Measurements from ENCODE around the gene RAB28. TPM values are rescaled to one million over a fixed set of nuclear protein-coding genes. Genes with fewer than 3 reads are reported as not detected.

RAB28 gene
- total and polyA plus RNA-seq, 2 of the 8 experiments (the other 6 are each of a cell fraction or from before 2014, with no cell fraction given), result 16.0 to 18.7 TPM

DNA sequence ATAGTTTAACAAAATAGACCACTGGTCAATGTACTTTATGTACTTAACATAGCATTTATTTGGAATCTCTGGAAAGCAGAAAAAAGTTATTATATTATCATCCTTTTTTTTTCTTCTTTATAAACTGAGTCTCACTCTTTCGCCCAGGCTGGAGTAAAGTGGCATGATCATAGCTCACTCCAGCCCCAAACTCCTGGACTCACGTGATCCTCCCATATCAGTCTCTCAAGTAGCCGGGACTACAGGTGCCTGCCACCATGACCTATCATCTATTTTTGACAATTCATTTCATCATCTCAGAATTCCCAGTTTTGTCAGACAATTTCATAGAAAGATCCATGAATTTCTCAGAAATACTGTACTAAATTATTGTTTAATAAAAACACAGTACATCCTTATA, 12.7 kb downstream of the RAB28 start:
- no peaks in the 10 kb centered on the region for H3K27me3 ChIP-seq (replicated peaks in 1 of 4; ENCODE audit: control insufficient read depth in 3 of 4, extremely low read depth in 1 of 4, insufficient read depth in 3 of 4, low read length in 3 of 4)
- no peak overlapping the region for H2BK5ac ChIP-seq (ENCODE audit: low read depth, low read length)
- FAIRE-seq, result no peak
- peaks cover 0 to 3% of the 10 kb centered on the region in 2 experiments for H4K20me1 ChIP-seq (replicated peaks in 1 of 2; ENCODE audit: control insufficient read depth in 1 of 2, insufficient read depth in 2 of 2, low read length in 2 of 2)
- POLR2A ChIA-PET (ENCODE audit: partially characterized antibody), result interaction anchor here (1.3 kb wide), 1 partner anchor 12 kb away, joined by 4 read pairs; no protein-coding TSS in a partner anchor
- H3K9me3 ChIP-seq (ENCODE audit: insufficient read depth in 2 of 2, low read depth in 1 of 2, low read length in 1 of 2), result no peaks in the 10 kb centered on the region
- no peak overlapping the region for H4K8ac ChIP-seq (ENCODE audit: extremely low read depth, insufficient read depth, low read length)
- no peak overlapping the region for H4K5ac ChIP-seq (ENCODE audit: insufficient read length, low read depth, low read length)
- no peaks in the 10 kb centered on the region for H3K23me2 ChIP-seq (ENCODE audit: low read depth, low read length)
- no peak overlapping the region for H3K4me3 ChIP-seq (ENCODE audit: extremely low read depth in 1 of 4, insufficient read depth in 2 of 4, low read depth in 3 of 4, low read length in 4 of 4)
- H2BK15ac ChIP-seq (ENCODE audit: low read length), result no peak overlapping the region
- H3K14ac ChIP-seq (ENCODE audit: insufficient read length), result no peak overlapping the region
- no peak overlapping the region for H3K56ac ChIP-seq (replicated peaks; ENCODE audit: insufficient read length, low read depth, low read length)
- H2BK20ac ChIP-seq (ENCODE audit: low read length), result no peak overlapping the region
- H2AFZ ChIP-seq (ENCODE audit: low read length), result no peak overlapping the region
- no peaks in the 10 kb centered on the region for H3K4me1 ChIP-seq (replicated peaks in 1 of 4; ENCODE audit: control insufficient read depth in 3 of 4, insufficient read depth in 4 of 4, low read length in 3 of 4)
- no peak overlapping the region for H3K4me2 ChIP-seq (ENCODE audit: insufficient read depth in 1 of 2, low read depth in 2 of 2, low read length in 2 of 2)
- no peak for DNase-seq (ENCODE audit: low read depth in 1 of 2, low spot score in 2 of 2)
- H3K79me1 ChIP-seq (ENCODE audit: low read depth, low read length), result no peaks in the 10 kb centered on the region
- peaks cover 0 to 5% (median 0%) of the 10 kb centered on the region in 4 experiments; a peak in 1 of 8 replicates for H3K36me3 ChIP-seq (ENCODE audit: control insufficient read depth in 2 of 4, insufficient read depth in 4 of 4, low read length in 3 of 4)
- no peak overlapping the region for H2AK5ac ChIP-seq (ENCODE audit: low read depth, low read length)
- no peak overlapping the region for H3K9ac ChIP-seq (replicated peaks in 1 of 4; ENCODE audit: extremely low read depth in 1 of 4, low read depth in 3 of 4, low read length in 3 of 4)
- H2BK120ac ChIP-seq (replicated peaks; ENCODE audit: low read depth, low read length), result no peak overlapping the region
- H3K4ac ChIP-seq (replicated peaks; ENCODE audit: insufficient read length, low read depth, low read length), result no peak overlapping the region
- no peak overlapping the region for H4K91ac ChIP-seq (replicated peaks; ENCODE audit: insufficient read length, low read length)
- H3K79me2 ChIP-seq (ENCODE audit: control insufficient read depth in 1 of 2, insufficient read depth in 2 of 2, low read length in 2 of 2), result no peaks in the 10 kb centered on the region
- H3K27ac ChIP-seq (ENCODE audit: low read depth, low read length), result no peak overlapping the region
- 96% methylated on average over 3 of the region's 3 CpGs; no CpG with 5 or more reads in 1 of the 2 experiments for WGBS, 2 experiments (ENCODE audit: extremely low coverage in 1 of 2, insufficient coverage in 1 of 2, insufficient read length in 1 of 2, insufficient replicate concordance in 2 of 2, low coverage in 1 of 2, low lambda C conversion rate in 2 of 2, missing lambda C conversion rate in 1 of 2)
- H3K18ac ChIP-seq (ENCODE audit: extremely low read depth, low read length), result no peak overlapping the region
- H3K23ac ChIP-seq (ENCODE audit: insufficient read length), result no peak overlapping the region
- CTCF ChIA-PET (ENCODE audit: partially characterized antibody), result interaction anchor here (0.6 to 1.4 kb wide), 3 partner anchors 12 to 748 kb away, joined by 3 to 4 read pairs (median 3); no protein-coding TSS in a partner anchor
- no peak overlapping the region for H2BK12ac ChIP-seq (ENCODE audit: low read depth, low read length)
- TF ChIP-seq NRF1 (IDR thresholded peaks at IDR 0.05; ENCODE audit: low read depth, low read length) (no peak), KDM5A (IDR thresholded peaks at IDR 0.05; ENCODE audit: low read length) (no peak), GTF2F1 (IDR thresholded peaks at IDR 0.05; ENCODE audit: borderline replicate concordance, low read depth, low read length) (no peak), RFX5 (IDR thresholded peaks at IDR 0.05; ENCODE audit: borderline replicate concordance, low read depth, low read length) (no peak), TAF1 (IDR thresholded peaks at IDR 0.05; ENCODE audit: low read depth, low read length) (no peak)
- TF ChIP-seq, protein P1, sequence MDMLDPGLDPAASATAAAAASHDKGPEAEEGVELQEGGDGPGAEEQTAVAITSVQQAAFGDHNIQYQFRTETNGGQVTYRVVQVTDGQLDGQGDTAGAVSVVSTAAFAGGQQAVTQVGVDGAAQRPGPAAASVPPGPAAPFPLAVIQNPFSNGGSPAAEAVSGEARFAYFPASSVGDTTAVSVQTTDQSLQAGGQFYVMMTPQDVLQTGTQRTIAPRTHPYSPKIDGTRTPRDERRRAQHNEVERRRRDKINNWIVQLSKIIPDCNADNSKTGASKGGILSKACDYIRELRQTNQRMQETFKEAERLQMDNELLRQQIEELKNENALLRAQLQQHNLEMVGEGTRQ (IDR thresholded peaks at IDR 0.05; ENCODE audit: low read length), result no peak

All from H1 (cell line).